HG03025 (cell line): ENCODE results near the gene RNF150.
"Not testable (repeated sequence)": the region's sequence is repeated elsewhere in the genome, so short reads cannot be mapped to it uniquely, and the experiment has no call there.

ENCODE experiments used
- ATAC-seq: cut with Tn5 transposase; IDR thresholded peaks from one replicate; pipeline ENCODE4 v1.9.1; 2021; ENCODE audit warnings: mild to moderate bottlenecking, moderate library complexity; ENCODE audit not compliant: unreplicated experiment, low FRiP score

RNF150 gene

GRCh38 chr4:141079393-141079930 is 53.8 kb downstream of the RNF150 start:
- no peak for ATAC-seq

DNA sequence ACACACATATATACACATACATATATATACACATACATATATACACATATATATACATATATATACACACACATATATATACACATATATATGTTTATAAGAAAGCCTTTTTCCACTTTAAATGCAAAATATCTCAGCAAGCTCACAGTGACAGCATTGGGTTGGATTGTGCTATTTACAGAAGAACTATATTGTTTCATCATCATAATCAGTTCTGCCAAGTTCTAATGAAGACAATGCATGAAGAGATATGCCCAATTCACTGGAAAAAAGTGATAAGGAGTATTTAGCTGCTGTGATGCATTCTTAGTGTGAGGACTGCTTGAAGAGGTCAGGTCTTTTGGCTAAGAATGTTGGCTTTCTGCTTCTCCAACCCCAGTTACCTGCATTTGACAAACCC is 54.4 kb downstream of the RNF150 start:
- ATAC-seq = no peak

DNA sequence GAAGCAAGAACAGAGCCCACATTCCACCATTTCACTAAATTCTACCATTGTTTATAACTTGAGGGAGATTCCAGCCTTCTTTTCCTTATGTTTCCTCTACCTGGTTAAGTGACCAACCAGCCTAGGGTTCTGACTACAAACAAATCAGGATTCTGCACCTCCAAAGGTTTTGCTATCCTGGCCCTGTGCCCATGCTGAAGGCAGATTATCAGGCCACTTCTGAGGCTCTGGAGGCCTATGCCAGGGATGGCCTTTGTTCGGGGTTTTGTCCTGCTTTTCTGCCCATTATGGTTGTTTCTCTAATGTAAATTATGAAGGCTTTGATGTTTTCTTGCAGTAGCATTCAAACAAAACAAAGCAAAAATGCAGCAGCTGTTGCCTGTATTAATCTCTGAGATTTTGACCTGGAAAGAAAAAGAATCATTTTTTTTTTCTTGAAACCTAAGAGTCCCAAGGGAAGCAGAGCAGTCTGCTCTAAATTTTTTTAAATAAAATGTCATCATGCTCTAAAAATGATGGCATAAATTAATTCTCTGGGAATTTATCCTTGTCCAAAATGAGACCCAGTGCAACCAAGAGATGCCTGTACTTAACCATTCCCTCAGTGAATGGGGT is 55.6 kb downstream of the RNF150 start:
- ATAC-seq = no peak

DNA sequence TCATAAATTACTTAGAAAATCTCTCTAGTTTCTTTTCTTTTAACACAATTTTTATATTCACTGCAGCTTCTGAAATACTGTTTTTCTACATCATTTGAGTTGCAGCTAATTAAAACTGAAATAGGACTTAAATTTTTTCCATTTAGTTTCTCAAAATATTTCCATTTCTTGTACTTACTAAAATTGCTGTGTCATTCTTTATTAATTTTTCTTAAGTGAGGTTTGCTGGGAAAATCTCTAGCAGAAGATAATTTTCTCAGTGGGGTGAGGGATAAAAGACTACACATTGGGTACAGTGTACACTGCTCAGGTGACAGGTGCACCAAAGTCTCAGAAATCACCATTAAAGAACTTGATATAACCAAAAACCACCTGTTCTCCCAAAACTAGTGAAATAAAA is 57.7 kb downstream of the RNF150 start:
- ATAC-seq = no peak

DNA sequence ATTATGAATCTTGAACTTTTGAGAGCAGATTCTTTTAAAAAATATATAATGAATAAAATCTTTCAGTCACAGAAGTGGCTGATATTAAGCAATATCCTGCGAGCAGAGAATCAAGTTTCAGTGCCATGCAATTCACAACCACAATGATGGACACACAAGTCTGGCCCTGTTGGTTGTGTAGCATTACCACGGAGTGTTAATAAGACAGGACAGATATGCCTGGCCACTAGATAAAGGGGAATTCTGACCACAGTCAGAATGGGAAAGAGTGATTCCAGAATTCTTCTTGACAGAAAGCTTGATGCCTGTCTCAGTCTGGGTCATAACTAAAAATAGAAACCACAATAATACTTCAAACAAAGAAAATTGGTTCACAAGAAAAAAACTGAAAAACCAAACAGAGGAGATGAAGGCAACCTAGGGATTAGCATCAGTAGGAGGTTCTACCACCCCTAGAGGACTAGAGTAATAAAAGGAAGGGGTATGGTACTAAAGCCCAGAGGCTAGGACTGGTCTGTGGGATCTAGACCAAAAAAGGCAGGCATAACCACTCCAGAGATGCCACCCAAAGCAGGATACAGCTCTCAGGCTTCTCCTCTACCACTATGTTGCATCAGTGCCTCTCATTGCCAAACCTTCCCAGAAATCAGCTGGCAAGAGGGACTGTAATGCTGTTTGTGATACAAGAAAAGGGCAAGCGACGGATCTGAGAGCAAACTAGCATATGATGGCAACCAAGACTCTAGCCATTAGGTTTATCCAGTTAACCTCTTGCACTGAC is 59.0 kb downstream of the RNF150 start:
- no peak for ATAC-seq

- ATAC-seq = no peak
These were observed 66.6 kb downstream of the RNF150 start for GRCh38 chr4:141066690-141067089.

DNA sequence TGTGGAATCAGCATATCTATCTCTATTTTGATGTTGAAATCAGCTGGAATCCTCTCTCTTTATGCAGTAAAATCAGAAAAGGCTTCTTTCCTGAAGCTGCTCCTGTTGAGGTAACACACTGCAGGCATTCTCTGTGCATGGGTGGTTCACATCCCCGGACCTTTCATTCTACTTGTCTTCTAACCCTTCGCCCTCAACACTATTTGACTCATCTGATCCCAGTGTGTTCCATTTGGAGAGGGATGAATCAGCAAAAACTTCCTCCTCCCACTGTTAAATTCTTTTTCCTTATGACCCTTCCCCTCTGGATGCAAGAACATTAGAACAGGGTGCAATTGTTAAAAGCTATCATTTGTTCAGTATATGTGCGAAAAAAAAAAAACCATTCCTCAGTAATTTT is 67.4 kb downstream of the RNF150 start:
- ATAC-seq = no peak

DNA sequence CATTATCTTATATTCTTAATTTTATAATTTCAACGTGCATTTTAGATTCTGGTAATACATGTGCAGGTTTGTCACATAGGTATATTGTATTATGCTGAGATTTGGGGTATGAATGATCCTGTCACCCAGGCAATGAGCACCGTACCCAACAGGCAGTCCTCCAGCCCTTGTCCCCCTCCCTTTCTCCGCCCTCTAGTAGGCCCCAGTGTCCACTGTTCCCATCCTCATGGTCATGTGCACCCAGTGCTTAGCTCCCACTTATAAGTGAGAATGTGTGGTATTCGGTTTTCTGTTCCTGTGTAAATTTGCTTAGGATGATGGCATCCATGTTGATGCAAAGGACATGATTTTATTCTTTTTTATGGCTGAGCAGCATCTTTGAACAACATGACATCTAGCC is 70.6 kb downstream of the RNF150 start:
- ATAC-seq = no peak

DNA sequence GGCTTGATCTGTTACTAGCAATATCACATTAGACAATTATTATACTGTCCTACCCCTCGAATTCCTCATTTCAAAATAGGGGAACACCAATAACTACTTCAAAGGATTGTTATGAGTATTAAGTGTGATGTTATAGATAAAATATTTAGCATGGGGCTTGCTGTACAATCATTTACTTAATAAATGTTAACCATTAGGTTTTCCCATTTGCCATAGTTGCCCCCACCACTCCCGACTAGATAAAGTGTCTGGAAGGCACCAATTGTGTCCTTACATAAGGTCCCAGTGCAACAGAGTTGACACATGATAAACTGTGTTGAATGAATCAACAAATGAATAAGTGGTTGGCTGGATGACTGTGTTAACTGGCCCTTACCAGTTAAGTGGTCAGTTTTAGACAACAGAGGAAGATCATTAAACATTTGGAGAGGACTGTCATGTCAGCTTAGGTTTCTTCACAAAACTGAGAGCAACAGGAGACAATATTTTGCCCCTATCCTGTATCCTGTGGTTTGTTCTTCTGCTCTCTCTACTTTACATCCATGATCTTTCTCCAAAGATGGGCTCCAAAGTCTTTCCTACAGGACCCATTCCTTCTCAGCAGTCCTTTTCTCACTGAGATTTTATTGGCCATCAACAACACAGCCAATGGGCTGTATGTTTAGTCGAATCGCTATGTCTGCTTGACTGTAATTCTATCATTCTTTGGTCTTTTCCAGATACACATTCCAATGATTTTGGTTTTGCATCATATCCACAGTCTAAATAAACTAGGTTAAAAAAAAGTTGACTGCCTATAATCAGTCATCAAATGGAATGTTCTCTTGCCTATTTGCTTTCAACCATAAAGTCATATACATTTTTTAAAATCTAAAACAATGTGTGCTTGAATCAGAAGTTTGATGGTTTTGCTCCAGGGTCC is 74.4 kb downstream of the RNF150 start:
- ATAC-seq = no peak

DNA sequence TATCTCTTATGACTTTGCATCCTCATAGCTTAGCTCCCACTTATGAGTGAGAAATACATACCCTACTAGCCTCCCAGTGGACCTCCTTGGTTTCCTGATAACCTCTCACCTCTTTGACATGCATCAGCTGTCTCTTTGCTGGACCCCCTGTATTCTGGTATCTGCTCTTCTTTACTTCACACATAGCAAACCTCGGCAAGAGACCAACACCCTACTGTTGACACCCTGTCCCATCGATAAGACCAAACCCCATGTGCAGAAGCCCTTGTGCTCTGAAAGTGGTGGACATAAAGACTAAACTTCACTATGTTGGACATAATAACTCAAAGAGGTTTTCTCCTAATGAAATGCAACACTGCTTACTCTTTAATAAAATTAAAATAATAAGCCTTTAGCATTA is 75.7 kb downstream of the RNF150 start:
- no peak for ATAC-seq

DNA sequence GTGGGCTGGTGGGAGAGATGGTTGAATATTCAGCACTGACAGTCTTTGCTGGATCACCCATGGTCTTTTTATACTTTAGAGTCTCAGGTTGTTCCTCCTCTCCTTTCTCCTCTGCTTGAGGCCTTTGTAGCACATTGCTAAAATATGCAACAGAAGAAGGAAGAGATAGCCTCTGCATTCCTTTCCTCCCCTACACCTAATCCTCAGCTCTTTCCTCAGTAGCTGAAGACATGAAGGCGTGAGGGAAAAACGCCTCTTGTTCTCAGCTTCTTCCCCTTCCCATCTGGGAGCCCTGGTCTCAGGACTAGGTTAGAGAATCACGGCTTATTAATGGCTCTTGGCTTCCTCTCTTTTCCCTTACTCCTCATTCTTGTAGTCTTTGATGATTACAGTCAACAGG is 76.8 kb downstream of the RNF150 start:
- no peak for ATAC-seq

DNA sequence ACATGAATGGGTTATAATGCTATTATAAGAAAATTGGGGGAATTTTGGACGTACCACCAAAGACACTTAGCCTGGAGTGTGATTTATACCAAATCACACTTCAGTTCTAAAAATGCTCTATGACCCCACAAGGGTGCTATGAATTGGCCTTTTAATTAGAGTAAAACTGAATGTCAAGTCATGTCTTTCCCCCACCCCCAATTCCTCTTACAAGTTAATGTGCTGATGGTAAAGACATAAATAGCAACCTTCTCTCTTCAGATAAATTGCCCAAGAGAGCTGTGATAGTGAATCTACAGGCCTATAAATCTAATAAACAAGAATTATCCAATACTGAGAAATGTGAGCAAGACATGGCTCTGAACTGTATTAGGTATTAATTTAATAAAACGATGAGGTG is 78.8 kb downstream of the RNF150 start:
- no peak for ATAC-seq

GRCh38 chr4:141050999-141051398 is 82.3 kb downstream of the RNF150 start:
- ATAC-seq = not testable (repeated sequence)

DNA sequence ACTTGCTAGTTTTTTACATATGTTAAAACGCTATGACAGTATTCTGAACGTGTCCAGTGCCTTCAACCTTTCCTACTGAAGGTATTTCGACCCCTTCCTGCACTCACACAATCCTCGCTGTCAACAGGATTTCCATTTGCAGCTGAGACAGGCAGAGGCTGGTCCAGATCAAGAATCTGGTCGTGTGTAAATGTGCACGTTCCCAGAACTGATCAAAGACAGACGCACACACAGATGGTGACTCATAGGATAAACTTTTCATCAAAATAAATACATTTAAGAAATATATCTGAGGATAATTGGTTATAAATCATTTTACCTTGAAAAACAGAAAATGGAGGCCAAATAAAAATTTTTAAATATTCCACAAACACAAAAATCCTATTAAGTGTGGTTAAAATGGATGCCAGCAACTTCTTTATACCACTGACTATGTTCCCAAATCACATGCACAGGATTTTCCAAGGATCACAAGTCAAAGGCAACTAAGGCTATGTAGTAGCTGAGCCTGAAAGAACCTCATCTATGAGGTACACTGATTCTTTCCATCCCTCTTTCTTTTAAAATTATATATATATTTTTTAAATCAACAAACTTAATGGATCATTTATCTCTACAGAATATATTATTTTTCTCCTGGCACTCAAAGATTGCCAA is 85.9 kb downstream of the RNF150 start:
- no peak for ATAC-seq

DNA sequence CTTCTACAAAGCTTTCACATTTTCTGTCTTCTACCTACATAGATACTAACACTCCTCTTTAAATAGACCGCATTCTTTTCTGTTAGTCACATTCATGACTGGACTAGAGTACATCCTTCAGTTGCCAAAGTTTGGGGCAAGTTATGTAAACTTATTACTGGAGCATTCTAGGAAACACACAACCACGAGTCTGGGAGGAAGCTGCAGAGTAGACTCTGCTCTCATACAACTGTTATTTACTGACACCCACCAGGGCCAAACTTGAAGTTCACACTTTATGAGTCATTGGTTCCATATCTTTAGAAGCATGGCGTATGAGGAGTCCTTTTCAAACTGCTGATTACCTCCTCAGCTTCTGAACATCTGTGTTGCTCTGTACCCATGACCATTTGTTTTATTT is 87.0 kb downstream of the RNF150 start:
- no peak for ATAC-seq

DNA sequence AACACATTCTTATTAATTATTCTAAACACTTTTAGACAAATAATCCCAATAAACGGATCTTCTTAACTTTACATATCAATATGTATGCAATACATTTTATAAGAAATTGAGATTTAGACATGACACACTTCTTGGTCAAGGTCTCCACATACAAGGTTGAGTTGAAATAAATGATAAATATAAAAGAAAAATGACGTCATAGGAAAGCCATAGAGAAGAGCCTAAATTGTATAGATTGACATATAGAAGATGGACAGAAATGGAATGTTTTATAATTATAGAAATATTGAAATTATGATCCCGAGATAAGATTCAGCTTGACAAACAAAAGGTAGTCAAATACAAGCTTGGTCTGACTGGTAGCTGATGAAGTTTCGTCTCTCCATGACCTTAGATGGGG is 87.4 kb downstream of the RNF150 start:
- no peak for ATAC-seq

DNA sequence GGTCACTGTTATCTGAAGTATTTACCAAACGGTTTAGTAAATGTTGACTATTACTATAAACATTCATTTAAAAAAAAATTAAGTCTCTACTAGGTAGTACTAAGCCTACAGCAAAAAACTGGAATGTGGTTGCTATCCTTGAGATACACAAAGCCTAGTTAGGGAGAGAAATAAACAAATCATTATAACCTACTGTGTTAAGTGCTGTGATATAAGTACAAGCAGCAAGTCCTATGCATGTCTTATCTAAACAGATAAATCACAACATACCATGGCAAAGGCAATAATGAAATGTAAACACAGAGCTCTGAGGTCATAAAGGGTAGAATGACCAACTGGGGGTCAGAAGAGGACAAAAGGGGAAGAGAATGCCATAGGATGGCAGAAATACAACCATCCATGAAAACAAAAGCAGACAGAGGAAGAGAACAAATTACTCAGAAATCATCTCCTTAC is 92.2 kb downstream of the RNF150 start:
- ATAC-seq = no peak

- no peak for ATAC-seq
These were observed 94.1 kb downstream of the RNF150 start for GRCh38 chr4:141039156-141039555.

GRCh38 chr4:141038428-141038827 is 94.8 kb downstream of the RNF150 start:
- ATAC-seq = no peak

GRCh38 chr4:141037446-141037845 is 95.8 kb downstream of the RNF150 start:
- ATAC-seq = no peak
